GM12878 (cell line): ENCODE results near the gene RPS6KL1.

Experiments used
- EZH2 ChIP-seq: IDR thresholded peaks from 2 replicates; pipeline ENCODE4 v1.6.1; 2012; ENCODE audit warnings: low read depth, mild to moderate bottlenecking, control low read depth, inconsistent platforms, low read length, borderline replicate concordance; ENCODE audit not compliant: control insufficient read depth
- TF ChIP-seq, protein P1 (sequence below), 3 experiments: IDR thresholded peaks in 2 of 3; conservative IDR thresholded peaks in 1 of 3; 2 replicates each; pipeline ENCODE4 v1.5.1; 2011; ENCODE audit warnings: low read depth in 3 of 3, low read length in 3 of 3, mild to moderate bottlenecking in 3 of 3, control low read depth in 2 of 3, moderate library complexity in 2 of 3, inconsistent platforms in 1 of 3, mixed read lengths in 1 of 3; ENCODE audit not compliant: control insufficient read depth in 2 of 3, insufficient read depth in 1 of 3; ENCODE audit errors: extremely low read depth in 1 of 3

DNA sequence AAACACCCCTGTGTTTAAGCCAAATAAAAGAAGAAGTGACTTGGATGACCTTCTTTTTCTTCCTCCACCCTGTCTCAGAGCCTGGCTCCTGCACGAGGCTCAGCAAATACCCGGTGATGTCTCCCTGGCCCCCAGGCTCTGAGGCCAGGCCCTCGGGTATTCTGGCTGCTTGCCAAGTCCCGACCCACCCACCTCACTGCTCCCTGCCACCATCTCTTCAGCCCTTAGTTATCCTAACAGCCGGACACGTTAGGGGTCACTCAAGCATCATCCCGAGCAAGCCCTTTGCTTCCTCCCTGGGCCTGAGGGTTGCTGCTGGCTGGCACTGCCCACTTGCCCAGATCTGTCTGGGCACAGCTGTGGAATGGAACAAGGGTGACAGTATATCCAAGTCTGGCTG, 7.2 kb downstream of the RPS6KL1 start:
- no peak for TF ChIP-seq EZH2
- TF ChIP-seq, protein P1, sequence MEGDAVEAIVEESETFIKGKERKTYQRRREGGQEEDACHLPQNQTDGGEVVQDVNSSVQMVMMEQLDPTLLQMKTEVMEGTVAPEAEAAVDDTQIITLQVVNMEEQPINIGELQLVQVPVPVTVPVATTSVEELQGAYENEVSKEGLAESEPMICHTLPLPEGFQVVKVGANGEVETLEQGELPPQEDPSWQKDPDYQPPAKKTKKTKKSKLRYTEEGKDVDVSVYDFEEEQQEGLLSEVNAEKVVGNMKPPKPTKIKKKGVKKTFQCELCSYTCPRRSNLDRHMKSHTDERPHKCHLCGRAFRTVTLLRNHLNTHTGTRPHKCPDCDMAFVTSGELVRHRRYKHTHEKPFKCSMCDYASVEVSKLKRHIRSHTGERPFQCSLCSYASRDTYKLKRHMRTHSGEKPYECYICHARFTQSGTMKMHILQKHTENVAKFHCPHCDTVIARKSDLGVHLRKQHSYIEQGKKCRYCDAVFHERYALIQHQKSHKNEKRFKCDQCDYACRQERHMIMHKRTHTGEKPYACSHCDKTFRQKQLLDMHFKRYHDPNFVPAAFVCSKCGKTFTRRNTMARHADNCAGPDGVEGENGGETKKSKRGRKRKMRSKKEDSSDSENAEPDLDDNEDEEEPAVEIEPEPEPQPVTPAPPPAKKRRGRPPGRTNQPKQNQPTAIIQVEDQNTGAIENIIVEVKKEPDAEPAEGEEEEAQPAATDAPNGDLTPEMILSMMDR (IDR thresholded peaks at IDR 0.05 in 2 of 3, conservative IDR thresholded peaks at IDR 0.05 in 1 of 3; ENCODE audit: control insufficient read depth in 2 of 3, extremely low read depth in 1 of 3, insufficient read depth in 1 of 3, low read depth in 3 of 3, low read length in 3 of 3): no peak
